Measurements from ENCODE around the gene TNXB.

The TNXB gene

DNA sequence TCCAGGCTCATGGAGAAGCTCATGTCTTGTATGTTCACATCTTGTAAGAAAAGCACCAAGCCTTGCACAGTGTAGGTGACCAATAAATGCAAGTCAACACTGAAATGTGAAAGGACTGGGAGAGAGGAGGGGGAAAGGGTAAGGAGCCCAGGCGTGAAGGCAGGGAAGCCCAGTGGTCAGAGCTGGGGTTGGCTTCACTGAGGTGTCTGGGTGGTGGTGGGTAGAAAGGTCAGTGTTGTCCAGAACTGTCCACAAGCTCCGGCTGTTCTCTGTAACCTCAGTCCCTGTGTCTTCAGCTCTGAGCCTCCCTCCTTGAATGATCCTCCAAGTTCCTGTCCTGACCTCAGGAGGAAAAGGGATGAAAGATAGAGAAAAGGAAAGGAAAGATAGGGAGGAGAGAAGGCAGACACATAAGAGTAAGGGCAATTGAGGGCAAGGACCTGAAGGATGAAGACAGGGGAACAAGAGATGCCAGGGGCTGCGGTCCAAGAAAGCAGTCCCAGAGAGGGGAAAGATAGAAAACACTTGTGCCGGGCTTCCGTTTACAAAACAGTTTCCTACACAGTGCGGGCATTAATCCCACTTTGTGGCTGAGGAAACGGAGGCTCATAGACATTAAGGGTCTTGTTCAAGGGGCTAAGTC, 2.4 kb upstream of the TNXB start:
- DNase-seq (ENCODE audit: extremely low read depth, insufficient read length) = no peak
- no peak overlapping the region for H3K4me3 ChIP-seq (replicated peaks; ENCODE audit: low read depth, low read length)
- TF ChIP-seq CTCF (IDR thresholded peaks at IDR 0.05; ENCODE audit: insufficient read depth, low read length, poor library complexity, severe bottlenecking) = no peak
- H3K36me3 ChIP-seq (ENCODE audit: control insufficient read depth, insufficient read depth, low read length) = peaks cover 16% of the 10 kb centered on the region
- H3K27me3 ChIP-seq (replicated peaks; ENCODE audit: control insufficient read depth, insufficient read depth, low read length) = no peaks in the 10 kb centered on the region; the same call in 1 of the 2 replicates

DNA sequence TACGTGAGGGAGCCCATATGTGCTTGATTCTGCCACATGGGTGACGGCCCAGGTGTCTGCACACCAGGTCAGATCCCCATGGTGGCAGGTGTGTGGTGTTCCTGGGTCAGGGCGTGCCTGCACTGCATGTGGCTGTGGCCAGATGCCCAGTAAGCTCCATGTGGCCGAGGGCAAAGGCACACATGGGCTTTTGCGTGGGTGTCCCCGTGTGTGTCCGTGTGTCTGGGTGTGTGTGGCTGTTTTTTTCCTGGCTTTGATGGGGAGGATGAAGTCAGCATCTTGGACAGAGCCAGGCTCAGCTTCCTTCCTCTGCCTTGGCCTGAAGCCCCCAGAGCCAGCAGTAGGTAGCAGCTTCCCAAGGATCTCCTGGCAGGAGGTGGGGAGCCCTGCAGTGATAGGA, 1.5 kb upstream of the TNXB start:
- TF ChIP-seq CTCF (IDR thresholded peaks at IDR 0.05; ENCODE audit: insufficient read depth, low read length, poor library complexity, severe bottlenecking) = no peak
- H3K4me3 ChIP-seq (replicated peaks; ENCODE audit: low read depth, low read length) = no peak overlapping the region
- H3K36me3 ChIP-seq (ENCODE audit: control insufficient read depth, insufficient read depth, low read length) = peaks cover 10% of the 10 kb centered on the region
- no peak for DNase-seq (ENCODE audit: extremely low read depth, insufficient read length)
- no peaks in the 10 kb centered on the region; the same call in 1 of the 2 replicates for H3K27me3 ChIP-seq (replicated peaks; ENCODE audit: control insufficient read depth, insufficient read depth, low read length)

DNA sequence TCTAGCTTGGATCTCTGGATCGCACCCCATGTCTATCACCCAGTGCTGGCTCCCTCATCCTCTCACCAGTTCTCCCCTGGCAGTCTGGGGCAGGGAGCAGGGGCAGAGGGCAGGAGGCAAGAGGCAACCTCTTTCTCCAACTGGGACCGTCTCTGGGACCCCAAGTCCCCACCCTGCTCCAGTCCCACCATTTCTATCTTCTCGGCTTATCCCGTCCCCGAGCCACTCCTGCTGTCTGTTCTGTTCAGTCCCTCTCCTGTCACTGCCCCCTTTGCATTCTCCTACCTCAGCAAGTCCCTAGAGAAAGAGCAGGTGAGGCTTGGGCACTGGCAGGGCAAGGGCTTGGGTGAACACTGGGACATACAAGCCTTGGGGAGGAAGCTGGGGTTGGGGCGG, 625 bp upstream of the TNXB start:
- Histone ChIP-seq H3K36me3 (ENCODE audit: control insufficient read depth, insufficient read depth, low read length) (peaks cover 9% of the 10 kb centered on the region), H3K4me3 (replicated peaks; ENCODE audit: low read depth, low read length) (no peak overlapping the region), H3K27me3 (replicated peaks; ENCODE audit: control insufficient read depth, insufficient read depth, low read length) (no peaks in the 10 kb centered on the region; the same call in 1 of the 2 replicates)
- DNase-seq (ENCODE audit: extremely low read depth, insufficient read length) = no peak
- no peak for TF ChIP-seq CTCF (IDR thresholded peaks at IDR 0.05; ENCODE audit: insufficient read depth, low read length, poor library complexity, severe bottlenecking)

DNA sequence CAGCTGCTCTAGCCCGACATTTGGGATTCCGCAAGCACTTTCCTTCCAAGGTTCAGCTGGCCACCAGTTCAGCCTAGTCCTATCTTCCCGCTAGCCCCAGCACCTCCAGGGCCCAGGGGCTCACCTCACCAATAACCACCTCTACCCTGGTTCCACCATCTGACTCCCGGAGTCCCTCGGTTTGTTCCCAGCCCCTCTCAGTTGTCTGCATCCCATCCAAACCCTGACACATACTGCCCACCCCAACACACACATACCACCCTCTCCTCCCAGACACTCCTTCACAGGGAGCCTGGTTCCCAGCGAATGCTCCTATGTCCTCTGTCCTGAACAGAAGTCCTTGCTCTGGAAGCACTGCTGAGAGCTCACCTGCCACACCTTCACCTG, 418 bp downstream of the TNXB start:
- H3K27me3 ChIP-seq (replicated peaks; ENCODE audit: control insufficient read depth, insufficient read depth, low read length) = no peaks in the 10 kb centered on the region; the same call in 1 of the 2 replicates
- no peak for TF ChIP-seq CTCF (IDR thresholded peaks at IDR 0.05; ENCODE audit: insufficient read depth, low read length, poor library complexity, severe bottlenecking)
- H3K4me3 ChIP-seq (replicated peaks; ENCODE audit: low read depth, low read length) = no peak overlapping the region
- peaks cover 4% of the 10 kb centered on the region for H3K36me3 ChIP-seq (ENCODE audit: control insufficient read depth, insufficient read depth, low read length)
- DNase-seq (ENCODE audit: extremely low read depth, insufficient read length) = no peak

DNA sequence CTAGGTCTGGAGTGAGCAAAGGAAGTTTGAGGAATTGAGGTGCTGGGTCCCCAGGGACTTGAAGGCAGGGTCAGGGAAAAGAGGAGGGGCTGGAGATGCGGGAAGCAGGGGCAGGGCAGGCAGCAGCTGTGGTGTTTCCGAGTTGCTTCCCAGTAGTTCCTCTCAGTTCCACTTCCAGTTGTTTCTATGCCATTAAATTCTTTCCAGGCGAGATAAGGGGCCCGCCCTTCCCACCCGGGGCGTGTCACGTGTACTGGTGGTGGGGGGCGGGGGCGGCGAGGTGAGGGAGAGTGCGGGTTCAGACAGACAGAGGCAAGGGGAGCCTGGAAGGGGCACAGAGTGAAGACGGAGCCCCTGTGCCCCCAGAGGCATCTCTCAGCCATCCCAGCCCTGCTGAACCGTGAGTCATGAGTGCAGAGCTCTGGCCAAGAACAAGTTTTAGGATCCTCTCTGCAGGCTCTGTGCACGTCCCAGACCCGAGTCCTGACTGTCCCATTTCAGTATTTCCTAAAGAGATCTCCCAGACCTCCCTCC, 977 bp downstream of the TNXB start:
- peaks cover 2% of the 10 kb centered on the region for H3K36me3 ChIP-seq (ENCODE audit: control insufficient read depth, insufficient read depth, low read length)
- no peaks in the 10 kb centered on the region; the same call in 1 of the 2 replicates for H3K27me3 ChIP-seq (replicated peaks; ENCODE audit: control insufficient read depth, insufficient read depth, low read length)
- TF ChIP-seq CTCF (IDR thresholded peaks at IDR 0.05; ENCODE audit: insufficient read depth, low read length, poor library complexity, severe bottlenecking) = no peak
- DNase-seq (ENCODE audit: extremely low read depth, insufficient read length) = no peak
- no peak overlapping the region for H3K4me3 ChIP-seq (replicated peaks; ENCODE audit: low read depth, low read length)
